Activated naive CD8-positive, alpha-beta T cell treated with anti-CD3 and anti-CD28 coated beads for 36 hours (primary cell): ENCODE results near the gene ATP11A. TPM values are rescaled to one million over a fixed set of nuclear protein-coding genes. Genes with fewer than 3 reads are reported as not detected.

Source experiments
- DNase-seq: peaks from one replicate; pipeline ENCODE4 v3.0.0; 2021
- H3K27ac Mint-ChIP-seq: one replicate; pipeline ENCODE4 v1.8.0; 2022; ENCODE audit warnings: mild to moderate bottlenecking, moderate library complexity, mixed read lengths
- H3K27me3 Mint-ChIP-seq: one replicate; pipeline ENCODE4 v1.8.0; 2022; ENCODE audit warnings: mild to moderate bottlenecking, mixed read lengths
- H3K36me3 Mint-ChIP-seq: one replicate; pipeline ENCODE4 v1.8.0; 2021; ENCODE audit warnings: mild to moderate bottlenecking, mixed read lengths
- H3K4me1 Mint-ChIP-seq: one replicate; pipeline ENCODE4 v1.8.0; 2021; ENCODE audit warnings: mixed read lengths
- H3K4me3 Mint-ChIP-seq: one replicate; pipeline ENCODE4 v1.8.0; 2022; ENCODE audit warnings: mild to moderate bottlenecking, moderate library complexity, mixed read lengths
- H3K9me3 Mint-ChIP-seq: one replicate; pipeline ENCODE4 v1.8.0; 2022; ENCODE audit warnings: mixed read lengths
- total RNA-seq, 2 experiments: library from RNA; stranded (reverse); gene quantifications; one replicate each; pipeline ENCODE4 v1.2.3, GENCODE V29; 2021

Gene ATP11A
- total RNA-seq, 2 experiments from 2014 or later = 27.6 to 32.5 TPM

DNA sequence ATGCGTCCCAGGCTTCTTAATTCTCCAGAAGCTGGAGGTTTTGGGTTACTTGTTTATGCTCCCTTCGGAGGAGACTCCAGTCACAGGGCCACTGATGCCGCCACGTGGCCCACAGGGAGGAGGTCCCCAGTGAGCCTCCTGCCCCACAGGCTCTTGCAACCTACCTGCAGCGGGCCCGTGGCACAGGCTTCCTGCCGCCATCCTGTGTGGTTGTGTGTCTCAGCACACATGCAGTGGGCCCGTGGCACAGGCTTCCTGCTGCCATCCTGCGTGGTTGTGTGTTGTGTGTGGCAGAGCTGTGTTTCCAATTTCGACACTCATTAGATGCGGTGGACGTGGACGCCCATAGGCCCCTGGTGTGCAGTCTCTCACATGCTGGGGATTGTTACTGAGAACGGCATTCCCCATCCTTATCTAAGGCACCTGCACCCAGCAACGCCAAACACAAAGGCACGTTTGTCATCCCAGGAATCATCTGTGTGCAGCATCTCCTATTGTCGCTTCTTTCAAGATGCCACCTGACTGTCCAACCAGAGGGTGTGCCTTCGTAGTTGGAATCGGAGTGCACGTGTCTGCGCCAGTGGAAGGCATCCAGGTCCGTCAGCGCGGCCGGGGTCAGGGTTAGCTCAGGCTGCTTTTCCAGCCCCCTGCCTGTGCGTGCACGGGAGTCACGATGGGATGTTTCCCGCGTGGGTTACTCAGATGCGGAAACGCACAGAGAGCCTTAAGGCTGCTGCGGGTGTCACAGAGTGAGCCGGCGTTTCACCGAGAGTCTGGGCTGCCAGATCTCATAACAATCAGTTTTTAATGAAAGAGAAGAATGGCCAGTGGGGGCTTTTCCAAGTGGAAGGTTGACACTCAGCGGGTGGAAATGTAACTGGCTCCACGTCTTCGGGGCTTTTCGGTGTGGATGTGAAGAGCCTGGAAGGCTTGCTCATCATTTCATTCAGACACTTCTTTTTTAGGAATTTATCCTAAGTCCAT, 119.8 kb downstream of the ATP11A start:
- peaks cover 14% of the 10 kb centered on the region for H3K36me3 Mint-ChIP-seq
- no peak overlapping the region for H3K4me3 Mint-ChIP-seq
- H3K4me1 Mint-ChIP-seq = no peaks in the 10 kb centered on the region
- no peak overlapping the region for H3K27ac Mint-ChIP-seq
- H3K9me3 Mint-ChIP-seq = no peaks in the 10 kb centered on the region
- H3K27me3 Mint-ChIP-seq = no peaks in the 10 kb centered on the region
- DNase-seq = no peak

DNA sequence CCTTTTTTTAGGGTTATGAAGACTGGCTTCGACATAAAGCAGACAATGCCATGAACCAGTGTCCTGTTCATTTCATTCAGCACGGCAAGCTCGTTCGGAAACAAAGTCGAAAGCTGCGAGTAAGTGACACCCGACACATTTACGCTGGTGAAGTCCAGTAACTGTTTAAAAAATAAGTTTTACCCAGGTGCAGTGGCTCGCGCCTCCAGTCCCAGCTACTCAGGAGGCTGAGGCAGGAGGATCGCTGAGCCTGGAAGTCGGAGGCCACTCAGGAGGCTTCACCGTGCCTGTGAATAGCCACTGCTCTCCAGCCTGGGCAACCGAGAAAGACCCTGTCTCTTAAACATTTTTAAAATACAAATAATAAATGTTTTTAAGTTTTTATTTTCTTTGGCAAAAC, 120.8 kb downstream of the ATP11A start:
- Mint-ChIP-seq H3K4me3 (no peak overlapping the region), H3K27me3 (no peaks in the 10 kb centered on the region), H3K36me3 (peaks cover 18% of the 10 kb centered on the region), H3K27ac (no peak overlapping the region), H3K4me1 (no peaks in the 10 kb centered on the region), H3K9me3 (no peaks in the 10 kb centered on the region)
- DNase-seq = no peak

- Mint-ChIP-seq H3K4me3 (no peak overlapping the region), H3K4me1 (no peaks in the 10 kb centered on the region), H3K36me3 (peaks cover 30% of the 10 kb centered on the region)
Observed at GRCh38 chr13:112812306-112813055, 122.6 kb downstream of the ATP11A start.

GRCh38 chr13:112813552-112813951, 123.7 kb downstream of the ATP11A start:
- Mint-ChIP-seq H3K27ac (no peak overlapping the region), H3K9me3 (peaks cover 3% of the 10 kb centered on the region), H3K4me3 (no peak overlapping the region), H3K27me3 (no peaks in the 10 kb centered on the region), H3K4me1 (no peaks in the 10 kb centered on the region), H3K36me3 (peaks cover 41% of the 10 kb centered on the region)
- DNase-seq = no peak

More at GRCh38 chr13:112812306-112813055, 122.6 kb downstream of the ATP11A start:
- H3K27me3 Mint-ChIP-seq = no peaks in the 10 kb centered on the region
- no peak for DNase-seq
- no peaks in the 10 kb centered on the region for H3K9me3 Mint-ChIP-seq
- H3K27ac Mint-ChIP-seq = no peak overlapping the region

DNA sequence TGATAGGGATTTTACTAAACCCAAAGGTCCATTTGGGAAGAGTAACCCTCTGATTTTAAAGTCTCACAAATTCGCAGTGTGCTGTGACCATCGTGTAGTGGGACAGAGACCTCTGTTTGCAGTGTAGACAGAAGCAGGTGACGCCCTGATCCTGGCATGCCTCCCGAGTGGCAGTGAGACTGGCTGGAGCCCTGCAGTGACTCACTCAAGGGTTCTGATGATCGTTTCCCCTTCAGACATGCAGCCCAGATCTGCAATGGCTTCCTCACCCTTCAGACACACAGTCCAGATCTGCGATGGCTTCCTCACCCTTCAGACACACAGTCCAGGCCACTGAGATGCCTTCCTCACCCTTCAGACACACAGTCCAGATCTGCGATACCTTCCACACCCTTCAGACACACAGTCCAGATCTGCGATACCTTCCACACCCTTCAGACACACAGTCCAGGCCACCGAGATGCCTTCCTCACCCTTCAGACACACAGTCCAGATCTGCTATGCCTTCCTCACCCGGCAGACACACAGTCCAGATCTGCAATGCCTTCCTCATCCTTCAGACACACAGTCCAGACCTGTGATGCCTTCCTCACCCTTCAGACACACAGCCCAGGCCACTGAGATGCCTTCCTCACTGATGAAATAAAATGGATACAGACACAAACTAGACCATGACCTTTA, 125.2 kb downstream of the ATP11A start:
- H3K27ac Mint-ChIP-seq = no peak overlapping the region
- H3K4me1 Mint-ChIP-seq = no peaks in the 10 kb centered on the region
- H3K27me3 Mint-ChIP-seq = no peaks in the 10 kb centered on the region
- no peak overlapping the region for H3K4me3 Mint-ChIP-seq
- H3K9me3 Mint-ChIP-seq = peaks cover 3% of the 10 kb centered on the region
- peaks cover 44% of the 10 kb centered on the region for H3K36me3 Mint-ChIP-seq
- DNase-seq = no peak

- peaks cover 43% of the 10 kb centered on the region for H3K36me3 Mint-ChIP-seq
- H3K4me3 Mint-ChIP-seq = no peak overlapping the region
- no peak for DNase-seq
- no peaks in the 10 kb centered on the region for H3K27me3 Mint-ChIP-seq
- H3K9me3 Mint-ChIP-seq = peaks cover 3% of the 10 kb centered on the region
- no peak overlapping the region for H3K27ac Mint-ChIP-seq
- no peaks in the 10 kb centered on the region for H3K4me1 Mint-ChIP-seq
Observed at GRCh38 chr13:112815871-112816270, 126.0 kb downstream of the ATP11A start.

DNA sequence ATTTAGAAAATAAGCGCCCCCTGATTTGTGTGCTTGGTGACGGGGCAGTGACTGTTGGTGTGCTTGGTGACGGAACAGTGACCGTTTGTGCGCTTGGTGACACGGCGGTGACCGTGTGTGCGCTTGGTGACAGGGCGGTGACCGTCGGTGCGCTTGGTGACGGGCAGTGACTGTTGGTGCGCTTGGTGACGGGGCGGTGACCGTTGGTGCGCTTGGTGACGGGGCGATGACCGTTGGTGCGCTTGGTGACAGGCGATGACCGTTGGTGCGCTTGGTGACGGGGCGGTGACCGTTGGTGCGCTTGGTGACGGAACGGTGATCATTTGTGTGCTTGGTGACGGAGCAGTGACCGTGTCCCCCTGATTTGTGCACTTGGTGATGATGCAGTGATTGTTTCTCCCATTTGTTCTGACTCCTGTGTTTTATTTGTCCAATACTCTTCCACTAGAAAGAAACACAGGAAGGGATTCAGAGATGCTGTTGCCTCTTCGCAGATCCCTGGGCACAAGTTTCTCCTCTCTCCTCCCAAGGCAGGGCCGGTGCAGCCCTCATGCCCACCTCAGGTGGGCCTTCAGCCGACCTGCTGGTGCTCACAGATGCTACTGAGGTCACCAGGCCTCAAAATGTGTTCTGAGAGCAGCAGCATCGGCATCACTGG, 128.3 kb downstream of the ATP11A start:
- H3K27me3 Mint-ChIP-seq = no peaks in the 10 kb centered on the region
- H3K36me3 Mint-ChIP-seq = peaks cover 44% of the 10 kb centered on the region
- no peak overlapping the region for H3K4me3 Mint-ChIP-seq
- H3K4me1 Mint-ChIP-seq = no peaks in the 10 kb centered on the region
- H3K27ac Mint-ChIP-seq = no peak overlapping the region
- peaks cover 3% of the 10 kb centered on the region for H3K9me3 Mint-ChIP-seq
- DNase-seq = no peak

DNA sequence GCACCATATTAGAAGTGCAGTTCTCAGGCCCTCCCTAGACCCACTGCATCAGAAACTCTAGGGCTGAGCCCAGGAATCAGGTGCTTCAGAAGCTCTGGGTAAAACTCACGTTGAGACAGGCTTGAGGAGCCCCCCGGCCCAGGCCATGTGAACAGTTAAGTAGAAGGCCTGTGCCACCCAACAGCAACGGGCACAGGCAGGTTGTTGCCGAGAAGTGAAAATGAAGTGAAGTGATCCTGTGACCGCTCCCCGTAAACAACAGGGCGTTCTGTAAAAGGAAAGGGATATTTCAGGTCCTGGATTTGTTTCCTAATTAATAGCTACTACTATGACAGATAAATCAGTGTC, 128.8 kb downstream of the ATP11A start:
- peaks cover 3% of the 10 kb centered on the region for H3K9me3 Mint-ChIP-seq
- H3K27me3 Mint-ChIP-seq = no peaks in the 10 kb centered on the region
- DNase-seq = no peak
- H3K36me3 Mint-ChIP-seq = peaks cover 42% of the 10 kb centered on the region
- H3K4me1 Mint-ChIP-seq = no peaks in the 10 kb centered on the region
- no peak overlapping the region for H3K27ac Mint-ChIP-seq
- H3K4me3 Mint-ChIP-seq = no peak overlapping the region

- Mint-ChIP-seq H3K4me3 (no peak overlapping the region), H3K27me3 (no peaks in the 10 kb centered on the region), H3K4me1 (no peaks in the 10 kb centered on the region), H3K9me3 (peaks cover 3% of the 10 kb centered on the region), H3K36me3 (peaks cover 45% of the 10 kb centered on the region), H3K27ac (no peak overlapping the region)
- no peak for DNase-seq
Observed at GRCh38 chr13:112819111-112819510, 129.3 kb downstream of the ATP11A start.

GRCh38 chr13:112819816-112820215, 130.0 kb downstream of the ATP11A start:
- H3K27ac Mint-ChIP-seq = no peak overlapping the region
- H3K27me3 Mint-ChIP-seq = no peaks in the 10 kb centered on the region
- peaks cover 42% of the 10 kb centered on the region for H3K36me3 Mint-ChIP-seq
- peaks cover 3% of the 10 kb centered on the region for H3K9me3 Mint-ChIP-seq
- H3K4me1 Mint-ChIP-seq = no peaks in the 10 kb centered on the region
- H3K4me3 Mint-ChIP-seq = no peak overlapping the region
- no peak for DNase-seq

- Mint-ChIP-seq H3K4me1 (no peaks in the 10 kb centered on the region), H3K4me3 (no peak overlapping the region), H3K9me3 (peaks cover 3% of the 10 kb centered on the region), H3K27ac (no peak overlapping the region), H3K36me3 (peaks cover 44% of the 10 kb centered on the region), H3K27me3 (no peaks in the 10 kb centered on the region)
- DNase-seq = no peak
Observed at GRCh38 chr13:112820318-112820717, 130.5 kb downstream of the ATP11A start.

- no peak overlapping the region for H3K27ac Mint-ChIP-seq
- peaks cover 37% of the 10 kb centered on the region for H3K36me3 Mint-ChIP-seq
- H3K4me1 Mint-ChIP-seq = no peaks in the 10 kb centered on the region
- H3K9me3 Mint-ChIP-seq = peaks cover 3% of the 10 kb centered on the region
- H3K4me3 Mint-ChIP-seq = no peak overlapping the region
- no peak for DNase-seq
- no peaks in the 10 kb centered on the region for H3K27me3 Mint-ChIP-seq
Observed at GRCh38 chr13:112821340-112822055, 131.7 kb downstream of the ATP11A start.

DNA sequence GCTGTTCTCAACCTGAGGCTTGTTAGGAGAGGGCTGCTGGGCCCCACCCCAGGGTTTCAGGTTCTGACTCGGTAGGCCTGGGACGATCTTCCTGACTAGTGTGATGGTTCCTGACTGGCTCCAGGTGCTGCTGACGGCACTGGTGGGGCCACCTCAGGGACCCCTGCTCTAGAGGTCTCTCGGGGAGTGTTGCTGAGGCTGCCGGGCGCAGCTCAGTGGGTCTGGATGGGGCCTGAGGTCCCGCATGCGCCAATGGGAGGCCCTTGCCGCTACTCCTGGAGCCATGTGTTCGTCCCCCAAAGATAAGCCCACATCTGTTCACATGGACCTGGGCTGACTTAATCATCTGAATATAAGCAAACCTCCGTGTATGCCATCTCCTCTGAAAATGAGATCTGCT, 133.0 kb downstream of the ATP11A start:
- Mint-ChIP-seq H3K4me3 (no peak overlapping the region), H3K36me3 (peaks cover 29% of the 10 kb centered on the region), H3K27me3 (no peaks in the 10 kb centered on the region), H3K27ac (no peak overlapping the region), H3K9me3 (peaks cover 3% of the 10 kb centered on the region), H3K4me1 (no peaks in the 10 kb centered on the region)
- DNase-seq = no peak

DNA sequence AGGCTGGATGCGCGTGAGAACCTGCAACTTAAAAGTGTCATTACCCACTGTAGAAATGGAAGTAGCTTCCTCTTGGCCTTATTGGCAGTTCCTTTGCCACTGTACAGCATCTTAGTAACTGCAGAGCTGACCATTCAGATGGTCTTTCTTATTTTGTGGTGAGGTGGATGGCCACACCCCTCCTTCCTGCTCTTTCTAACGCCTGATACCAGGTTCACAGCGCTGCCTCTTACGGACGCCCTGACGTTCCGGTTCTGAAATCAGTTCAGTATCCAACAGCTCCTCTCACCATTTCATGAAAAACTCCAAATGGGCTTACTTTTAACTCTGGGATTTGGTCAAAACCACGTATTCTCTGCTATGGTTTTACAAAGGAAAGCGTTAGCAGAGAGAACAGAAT, 134.6 kb downstream of the ATP11A start:
- peaks cover 18% of the 10 kb centered on the region for H3K36me3 Mint-ChIP-seq
- H3K27me3 Mint-ChIP-seq = no peaks in the 10 kb centered on the region
- H3K27ac Mint-ChIP-seq = no peak overlapping the region
- DNase-seq = no peak
- H3K4me1 Mint-ChIP-seq = no peaks in the 10 kb centered on the region
- H3K9me3 Mint-ChIP-seq = no peaks in the 10 kb centered on the region
- H3K4me3 Mint-ChIP-seq = no peak overlapping the region
